ENCODE results near the gene OPA1. TPM values are rescaled to one million over a fixed set of nuclear protein-coding genes. Genes with fewer than 3 reads are reported as not detected.

OPA1 gene
- total RNA-seq, 3 donors from 2014 or later, result 39.0 to 58.2 (median 57.4) TPM

- Histone ChIP-seq H3K9me3 (no peaks in the 10 kb centered on the region), H3K4me1 (no peaks in the 10 kb centered on the region), H3K27ac (no peak overlapping the region), H3K27me3 (no peaks in the 10 kb centered on the region), H3K4me3 (no peak overlapping the region), H3K36me3 (no peaks in the 10 kb centered on the region)
- TF ChIP-seq POLR2AphosphoS5 (IDR thresholded peaks at IDR 0.05) (no peak), CTCF (IDR thresholded peaks at IDR 0.05) (no peak), POLR2A (IDR thresholded peaks at IDR 0.05) (no peak)
- intact Hi-C loops (cut with DNase I; ENCODE audit: low total_unique reads), result no loop called here
- DNase-seq (ENCODE audit: low spot score in 2 of 2), result no peak
Observed at GRCh38 chr3:193681631-193682030, 88.6 kb downstream of the OPA1 start.

GRCh38 chr3:193686665-193687483 lies 93.9 kb downstream of the OPA1 start:
- no peaks in the 10 kb centered on the region for H3K27me3 ChIP-seq
- no peak for TF ChIP-seq CTCF (IDR thresholded peaks at IDR 0.05)
- no peak for TF ChIP-seq POLR2AphosphoS5 (IDR thresholded peaks at IDR 0.05)
- TF ChIP-seq POLR2A (IDR thresholded peaks at IDR 0.05), result no peak
- no peaks in the 10 kb centered on the region for H3K4me1 ChIP-seq
- no peak overlapping the region for H3K27ac ChIP-seq
- H3K36me3 ChIP-seq, result no peaks in the 10 kb centered on the region
- DNase-seq (ENCODE audit: low spot score in 2 of 2), result no peak
- no peaks in the 10 kb centered on the region for H3K9me3 ChIP-seq
- H3K4me3 ChIP-seq, result no peak overlapping the region
- intact Hi-C loops (cut with DNase I; ENCODE audit: low total_unique reads), result no loop called here

- H3K4me1 ChIP-seq, result no peaks in the 10 kb centered on the region
Observed at GRCh38 chr3:193688834-193689714, 96.1 kb downstream of the OPA1 start.

GRCh38 chr3:193693774-193694173 lies 100.8 kb downstream of the OPA1 start:
- no peaks in the 10 kb centered on the region for H3K9me3 ChIP-seq
- intact Hi-C loops (cut with DNase I; ENCODE audit: low total_unique reads), result no loop called here
- no peak for DNase-seq (ENCODE audit: low spot score in 2 of 2)
- no peaks in the 10 kb centered on the region for H3K4me1 ChIP-seq
- H3K27me3 ChIP-seq, result no peaks in the 10 kb centered on the region
- H3K27ac ChIP-seq, result no peak overlapping the region
- H3K4me3 ChIP-seq, result no peak overlapping the region
- no peak for TF ChIP-seq POLR2AphosphoS5 (IDR thresholded peaks at IDR 0.05)
- no peak for TF ChIP-seq POLR2A (IDR thresholded peaks at IDR 0.05)
- TF ChIP-seq CTCF (IDR thresholded peaks at IDR 0.05), result no peak
- no peaks in the 10 kb centered on the region for H3K36me3 ChIP-seq

More at GRCh38 chr3:193688834-193689714, 96.1 kb downstream of the OPA1 start:
- intact Hi-C loops (cut with DNase I; ENCODE audit: low total_unique reads), result no loop called here
- no peaks in the 10 kb centered on the region for H3K36me3 ChIP-seq
- TF ChIP-seq POLR2A (IDR thresholded peaks at IDR 0.05), result no peak
- no peak overlapping the region for H3K4me3 ChIP-seq
- H3K9me3 ChIP-seq, result no peaks in the 10 kb centered on the region
- no peaks in the 10 kb centered on the region for H3K27me3 ChIP-seq
- H3K27ac ChIP-seq, result no peak overlapping the region
- DNase-seq (ENCODE audit: low spot score in 2 of 2), result no peak

GRCh38 chr3:193701953-193702635 lies 109.1 kb downstream of the OPA1 start:
- Histone ChIP-seq H3K4me3 (no peak overlapping the region), H3K27ac (no peak overlapping the region), H3K9me3 (no peaks in the 10 kb centered on the region), H3K36me3 (no peaks in the 10 kb centered on the region), H3K4me1 (no peaks in the 10 kb centered on the region), H3K27me3 (no peaks in the 10 kb centered on the region)
- no peak for TF ChIP-seq POLR2A (IDR thresholded peaks at IDR 0.05)
- TF ChIP-seq CTCF (IDR thresholded peaks at IDR 0.05), result no peak
- TF ChIP-seq POLR2AphosphoS5 (IDR thresholded peaks at IDR 0.05), result no peak
- DNase-seq (ENCODE audit: low spot score in 2 of 2), result no peak
- intact Hi-C loops (cut with DNase I; ENCODE audit: low total_unique reads), result no loop called here

Data from breast epithelium (tissue), 4 donors.